HG03045 (cell line): Measurements from ENCODE around the gene FAM72D.
"Not testable (repeated sequence)": the region's sequence is repeated elsewhere in the genome, so short reads cannot be mapped to it uniquely, and the experiment has no call there.

Experiments
- ATAC-seq: cut with Tn5 transposase; IDR thresholded peaks from one replicate; pipeline ENCODE4 v1.9.1; 2021; ENCODE audit warnings: mild to moderate bottlenecking, moderate library complexity; ENCODE audit not compliant: unreplicated experiment

The FAM72D gene

GRCh38 chr1:145082483-145083255, 13.1 kb upstream of the FAM72D start:
- ATAC-seq: not testable (repeated sequence)

GRCh38 chr1:145093517-145094149, 2.1 kb upstream of the FAM72D start:
- not testable (repeated sequence) for ATAC-seq

- ATAC-seq: peak; percentile 7
These were observed 1.0 kb upstream of the FAM72D start for GRCh38 chr1:145094655-145095211.

- not testable (repeated sequence) for ATAC-seq
These were observed 6.0 kb downstream of the FAM72D start for GRCh38 chr1:145101725-145102124.

GRCh38 chr1:145103294-145103693, 7.5 kb downstream of the FAM72D start:
- not testable (repeated sequence) for ATAC-seq

- ATAC-seq: not testable (repeated sequence)
These were observed 15.9 kb downstream of the FAM72D start for GRCh38 chr1:145111674-145112073.

GRCh38 chr1:145112703-145113102, 16.9 kb downstream of the FAM72D start:
- ATAC-seq: not testable (repeated sequence)

- not testable (repeated sequence) for ATAC-seq
These were observed 18.8 kb downstream of the FAM72D start for GRCh38 chr1:145114560-145115057.

- ATAC-seq: not testable (repeated sequence)
These were observed 20.1 kb downstream of the FAM72D start for GRCh38 chr1:145115587-145116493.

- not testable (repeated sequence) for ATAC-seq
These were observed 24.1 kb downstream of the FAM72D start for GRCh38 chr1:145119842-145120241.

- ATAC-seq: not testable (repeated sequence)
These were observed 26.7 kb downstream of the FAM72D start for GRCh38 chr1:145122344-145123061.

GRCh38 chr1:145123062-145123395, 27.3 kb downstream of the FAM72D start:
- ATAC-seq: not testable (repeated sequence)

GRCh38 chr1:145123992-145124641, 28.3 kb downstream of the FAM72D start:
- ATAC-seq: not testable (repeated sequence)

- ATAC-seq: not testable (repeated sequence)
These were observed 29.3 kb downstream of the FAM72D start for GRCh38 chr1:145125112-145125511.

GRCh38 chr1:145127144-145127543, 31.4 kb downstream of the FAM72D start:
- not testable (repeated sequence) for ATAC-seq

GRCh38 chr1:145128697-145129469, 33.1 kb downstream of the FAM72D start:
- not testable (repeated sequence) for ATAC-seq

GRCh38 chr1:145134476-145134875, 38.7 kb downstream of the FAM72D start:
- not testable (repeated sequence) for ATAC-seq

- ATAC-seq: not testable (repeated sequence)
These were observed 44.8 kb downstream of the FAM72D start for GRCh38 chr1:145140549-145140948.
